K562 (cell line): ENCODE results near the gene PGBD4. TPM values are rescaled to one million over a fixed set of nuclear protein-coding genes. Genes with fewer than 3 reads are reported as not detected.

Experiments used
- FOXJ2 ChIP-seq: fragments of 200-800 bp; sonication (Bioruptor generic); IDR thresholded peaks from 2 replicates; pipeline ENCODE4 v1.6.1; 2016; ENCODE audit warnings: missing genetic modification characterization, missing compliant biosample characterization
- KDM5B ChIP-seq: fragments of 200-600 bp; sonication (generic); IDR thresholded peaks from 2 replicates; pipeline ENCODE4 v1.6.1; 2012; ENCODE audit warnings: low read depth, mild to moderate bottlenecking, moderate library complexity, low read length, control low read depth, inconsistent platforms; ENCODE audit not compliant: insufficient replicate concordance
- KLF13 ChIP-seq: fragments of 450-650 bp; IDR thresholded peaks from 2 replicates; pipeline ENCODE4 v1.6.1; 2016; ENCODE audit warnings: missing genetic modification characterization, low read depth, mild to moderate bottlenecking, missing compliant biosample characterization, moderate library complexity, borderline replicate concordance
- NONO ChIP-seq, 2 experiments: fragments of 200-400 bp in 1 of 2; fragments of 450-650 bp in 1 of 2; formaldehyde crosslinking in 1 of 2; IDR thresholded peaks; 2 replicates each; pipeline ENCODE4 v1.6.1; 2017; ENCODE audit warnings: low read depth in 2 of 2, mild to moderate bottlenecking in 2 of 2, moderate library complexity in 2 of 2, low read length in 1 of 2
- RBM17 ChIP-seq: fragments of 200-400 bp; formaldehyde crosslinking; IDR thresholded peaks from 2 replicates; pipeline ENCODE4 v1.6.1; 2017; ENCODE audit warnings: low read depth, mild to moderate bottlenecking, low read length, borderline replicate concordance
- SMAD1 ChIP-seq: fragments of 150-350 bp; IDR thresholded peaks from 2 replicates; pipeline ENCODE4 v1.6.1; 2014; ENCODE audit warnings: low read length, low read depth; ENCODE audit not compliant: partially characterized antibody
- SRSF9 ChIP-seq: fragments of 200-400 bp; formaldehyde crosslinking; IDR thresholded peaks from 2 replicates; pipeline ENCODE4 v1.6.1; 2017; ENCODE audit warnings: low read depth, low read length, borderline replicate concordance
- ZBTB7A ChIP-seq: IDR thresholded peaks from 2 replicates; pipeline ENCODE4 v1.6.1; 2011; ENCODE audit warnings: low read depth, mild to moderate bottlenecking, low read length, moderate library complexity, borderline replicate concordance; ENCODE audit not compliant: control insufficient read depth
- ZNF12 ChIP-seq: sonication (generic); formaldehyde crosslinking; IDR thresholded peaks from 2 replicates; pipeline ENCODE4 v1.4.0; 2020; ENCODE audit warnings: mild to moderate bottlenecking, missing genetic modification reagents
- ZNF146 ChIP-seq: IDR thresholded peaks from one replicate; pipeline ENCODE4 v1.6.1; 2018; ENCODE audit warnings: missing compliant biosample characterization; ENCODE audit not compliant: unreplicated experiment
- ZNF717 ChIP-seq: fragments of 250-450 bp; sonication (Bioruptor Pico); IDR thresholded peaks from 2 replicates; pipeline ENCODE4 v1.5.0; 2021
- polyA plus RNA-seq, 8 experiments: library from polyadenylated mRNA; depleted of rRNA in 4 of 8; stranded (reverse) in 5 of 8; unstranded in 3 of 8; fragments of >200 nt; fragmentation: Nextera tagmentation in 2 of 8; fragmentation: Illumina TruSeq in 1 of 8; extraction: Ambion mirVana in 2 of 8; extraction: Trizol in 1 of 8; gene quantifications; 2 replicates each; pipeline versions ENCODE4 v1.2.1 to v1.2.3, GENCODE V29; 2011 to 2014; ENCODE audit warnings: inconsistent platforms in 1 of 8, missing spikeins in 1 of 8
- total RNA-seq, 7 experiments: library from RNA; depleted of rRNA in 6 of 7; stranded (reverse); fragments of >200 nt in 6 of 7; fragmentation: Illumina TruSeq in 2 of 7; extraction: Trizol in 2 of 7; gene quantifications; 2 replicates each; pipeline versions ENCODE4 v1.2.1 to v1.2.3, GENCODE V29; 2011 to 2021; ENCODE audit warnings: low replicate concordance in 1 of 7
- TF ChIP-seq, protein P1 (sequence below): fragments of 200-800 bp; sonication (Bioruptor generic); IDR thresholded peaks from 2 replicates; pipeline ENCODE4 v1.6.1; 2017; ENCODE audit warnings: missing genetic modification characterization, missing compliant biosample characterization
- TF ChIP-seq, protein P2 (sequence below): sonication (generic); formaldehyde crosslinking; IDR thresholded peaks from 2 replicates; pipeline ENCODE4 v1.8.1; 2023; ENCODE audit warnings: mild to moderate bottlenecking, missing genetic modification reagents
- TF ChIP-seq, protein P3 (sequence below), 2 experiments: IDR thresholded peaks in 1 of 2; conservative IDR thresholded peaks in 1 of 2; 2 replicates each; pipeline ENCODE4 v1.6.1; 2016; ENCODE audit warnings: low read depth in 2 of 2, mild to moderate bottlenecking in 1 of 2, missing compliant biosample characterization in 1 of 2, missing genetic modification characterization in 1 of 2, moderate library complexity in 1 of 2
- TF ChIP-seq, protein P4 (sequence below): fragments of 250-450 bp; sonication (Bioruptor Pico); IDR thresholded peaks from 2 replicates; pipeline ENCODE4 v1.9.0; 2021; ENCODE audit warnings: mild to moderate bottlenecking
- TF ChIP-seq, protein P5 (sequence below): fragments of 250-450 bp; sonication (Bioruptor Pico); IDR thresholded peaks from 2 replicates; pipeline ENCODE4 v1.5.0; 2021
- TF ChIP-seq, protein P6 (sequence below): fragments of 250-450 bp; sonication (Bioruptor Pico); IDR thresholded peaks from 2 replicates; pipeline ENCODE4 v1.4.0; 2020; ENCODE audit warnings: mild to moderate bottlenecking, moderate library complexity

PGBD4 gene
- total and polyA plus RNA-seq, 9 of the 15 experiments (the other 6 are each of a cell fraction or from before 2014, with no cell fraction given), result 2.1 to 4.9 (median 2.7) TPM

DNA sequence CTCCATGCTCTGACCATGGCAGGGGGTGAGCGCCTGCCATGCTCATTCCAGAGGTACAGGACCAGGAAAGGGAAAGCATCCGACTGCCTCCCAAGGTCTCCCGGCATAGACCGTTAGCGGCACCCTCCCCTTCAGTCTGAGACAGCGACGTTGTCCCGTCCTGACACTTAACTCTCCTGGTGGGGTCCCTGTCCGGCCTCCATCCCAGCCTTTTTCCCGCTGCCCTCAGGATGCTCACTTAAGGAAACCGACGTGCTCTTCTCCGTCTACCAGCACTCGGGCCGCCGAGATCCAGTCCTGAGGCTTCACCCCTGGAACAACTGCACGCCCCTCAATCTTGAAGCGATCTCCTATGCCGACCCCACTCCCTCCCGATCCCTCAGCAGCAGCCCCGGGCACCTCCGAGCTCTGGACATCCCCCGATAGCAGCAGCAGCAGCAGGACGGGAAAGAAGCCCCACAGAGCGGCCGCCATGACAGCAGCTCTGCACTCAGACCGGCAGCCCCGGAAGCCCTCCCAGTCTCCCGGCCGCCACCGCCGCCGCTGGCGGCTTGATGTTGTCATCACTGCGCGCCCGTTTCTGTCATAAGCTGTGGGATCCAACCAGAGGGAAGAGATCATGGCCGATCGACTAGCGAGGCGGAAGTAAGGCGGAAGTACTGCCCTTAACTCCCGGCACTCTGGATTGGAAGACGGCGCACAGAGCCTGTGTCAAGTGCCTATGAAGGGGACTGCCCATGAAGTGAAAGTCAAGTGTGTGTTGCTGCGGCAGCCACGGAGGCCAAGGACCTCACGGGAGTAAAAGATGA is at the start of gene PGBD4, which contains the start of gene EMC7 (continued):
- TF ChIP-seq, protein P1, sequence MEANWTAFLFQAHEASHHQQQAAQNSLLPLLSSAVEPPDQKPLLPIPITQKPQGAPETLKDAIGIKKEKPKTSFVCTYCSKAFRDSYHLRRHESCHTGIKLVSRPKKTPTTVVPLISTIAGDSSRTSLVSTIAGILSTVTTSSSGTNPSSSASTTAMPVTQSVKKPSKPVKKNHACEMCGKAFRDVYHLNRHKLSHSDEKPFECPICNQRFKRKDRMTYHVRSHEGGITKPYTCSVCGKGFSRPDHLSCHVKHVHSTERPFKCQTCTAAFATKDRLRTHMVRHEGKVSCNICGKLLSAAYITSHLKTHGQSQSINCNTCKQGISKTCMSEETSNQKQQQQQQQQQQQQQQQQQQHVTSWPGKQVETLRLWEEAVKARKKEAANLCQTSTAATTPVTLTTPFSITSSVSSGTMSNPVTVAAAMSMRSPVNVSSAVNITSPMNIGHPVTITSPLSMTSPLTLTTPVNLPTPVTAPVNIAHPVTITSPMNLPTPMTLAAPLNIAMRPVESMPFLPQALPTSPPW (CRISPR knock-in tag), result peak; percentile 32; the same call in 1 of the 2 replicates
- TF ChIP-seq FOXJ2 (no peak), RBM17 (no peak), SRSF9 (no peak), KDM5B (peak; percentile 99), KLF13 (tag) (no peak), ZNF146 (no peak), SMAD1 (peak; percentile 7), ZBTB7A (no peak), NONO (IDR thresholded peaks at IDR 0.05; ENCODE audit: low read depth in 2 of 2, low read length in 1 of 2) (peak; percentile 24 to 61; a peak in 2 of 4 replicates), ZNF12 (CRISPR knock-in tag) (no peak), ZNF717 (CRISPR knock-in tag) (no peak)
- TF ChIP-seq, protein P2, sequence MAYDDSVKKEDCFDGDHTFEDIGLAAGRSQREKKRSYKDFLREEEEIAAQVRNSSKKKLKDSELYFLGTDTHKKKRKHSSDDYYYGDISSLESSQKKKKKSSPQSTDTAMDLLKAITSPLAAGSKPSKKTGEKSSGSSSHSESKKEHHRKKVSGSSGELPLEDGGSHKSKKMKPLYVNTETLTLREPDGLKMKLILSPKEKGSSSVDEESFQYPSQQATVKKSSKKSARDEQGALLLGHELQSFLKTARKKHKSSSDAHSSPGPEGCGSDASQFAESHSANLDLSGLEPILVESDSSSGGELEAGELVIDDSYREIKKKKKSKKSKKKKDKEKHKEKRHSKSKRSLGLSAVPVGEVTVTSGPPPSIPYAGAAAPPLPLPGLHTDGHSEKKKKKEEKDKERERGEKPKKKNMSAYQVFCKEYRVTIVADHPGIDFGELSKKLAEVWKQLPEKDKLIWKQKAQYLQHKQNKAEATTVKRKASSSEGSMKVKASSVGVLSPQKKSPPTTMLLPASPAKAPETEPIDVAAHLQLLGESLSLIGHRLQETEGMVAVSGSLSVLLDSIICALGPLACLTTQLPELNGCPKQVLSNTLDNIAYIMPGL (CRISPR knock-in tag), result no peak
- TF ChIP-seq, protein P3, sequence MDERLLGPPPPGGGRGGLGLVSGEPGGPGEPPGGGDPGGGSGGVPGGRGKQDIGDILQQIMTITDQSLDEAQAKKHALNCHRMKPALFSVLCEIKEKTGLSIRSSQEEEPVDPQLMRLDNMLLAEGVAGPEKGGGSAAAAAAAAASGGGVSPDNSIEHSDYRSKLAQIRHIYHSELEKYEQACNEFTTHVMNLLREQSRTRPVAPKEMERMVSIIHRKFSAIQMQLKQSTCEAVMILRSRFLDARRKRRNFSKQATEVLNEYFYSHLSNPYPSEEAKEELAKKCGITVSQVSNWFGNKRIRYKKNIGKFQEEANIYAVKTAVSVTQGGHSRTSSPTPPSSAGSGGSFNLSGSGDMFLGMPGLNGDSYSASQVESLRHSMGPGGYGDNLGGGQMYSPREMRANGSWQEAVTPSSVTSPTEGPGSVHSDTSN (CRISPR knock-in tag; IDR thresholded peaks at IDR 0.05; ENCODE audit: low read depth), result no peak
- TF ChIP-seq, protein P3 (tag; conservative IDR thresholded peaks at IDR 0.05; ENCODE audit: low read depth), result peak; percentile 62
- TF ChIP-seq, protein P4, sequence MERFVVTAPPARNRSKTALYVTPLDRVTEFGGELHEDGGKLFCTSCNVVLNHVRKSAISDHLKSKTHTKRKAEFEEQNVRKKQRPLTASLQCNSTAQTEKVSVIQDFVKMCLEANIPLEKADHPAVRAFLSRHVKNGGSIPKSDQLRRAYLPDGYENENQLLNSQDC (CRISPR knock-in tag), result no peak
- TF ChIP-seq, protein P5, sequence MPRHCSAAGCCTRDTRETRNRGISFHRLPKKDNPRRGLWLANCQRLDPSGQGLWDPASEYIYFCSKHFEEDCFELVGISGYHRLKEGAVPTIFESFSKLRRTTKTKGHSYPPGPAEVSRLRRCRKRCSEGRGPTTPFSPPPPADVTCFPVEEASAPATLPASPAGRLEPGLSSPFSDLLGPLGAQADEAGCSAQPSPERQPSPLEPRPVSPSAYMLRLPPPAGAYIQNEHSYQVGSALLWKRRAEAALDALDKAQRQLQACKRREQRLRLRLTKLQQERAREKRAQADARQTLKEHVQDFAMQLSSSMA (CRISPR knock-in tag), result no peak
- TF ChIP-seq, protein P6, sequence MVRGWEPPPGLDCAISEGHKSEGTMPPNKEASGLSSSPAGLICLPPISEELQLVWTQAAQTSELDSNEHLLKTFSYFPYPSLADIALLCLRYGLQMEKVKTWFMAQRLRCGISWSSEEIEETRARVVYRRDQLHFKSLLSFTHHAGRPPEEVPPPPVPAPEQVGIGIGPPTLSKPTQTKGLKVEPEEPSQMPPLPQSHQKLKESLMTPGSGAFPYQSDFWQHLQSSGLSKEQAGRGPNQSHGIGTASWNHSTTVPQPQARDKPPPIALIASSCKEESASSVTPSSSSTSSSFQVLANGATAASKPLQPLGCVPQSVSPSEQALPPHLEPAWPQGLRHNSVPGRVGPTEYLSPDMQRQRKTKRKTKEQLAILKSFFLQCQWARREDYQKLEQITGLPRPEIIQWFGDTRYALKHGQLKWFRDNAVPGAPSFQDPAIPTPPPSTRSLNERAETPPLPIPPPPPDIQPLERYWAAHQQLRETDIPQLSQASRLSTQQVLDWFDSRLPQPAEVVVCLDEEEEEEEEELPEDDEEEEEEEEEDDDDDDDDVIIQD, result no peak
